ENCODE results near the gene SNX8.

DNA sequence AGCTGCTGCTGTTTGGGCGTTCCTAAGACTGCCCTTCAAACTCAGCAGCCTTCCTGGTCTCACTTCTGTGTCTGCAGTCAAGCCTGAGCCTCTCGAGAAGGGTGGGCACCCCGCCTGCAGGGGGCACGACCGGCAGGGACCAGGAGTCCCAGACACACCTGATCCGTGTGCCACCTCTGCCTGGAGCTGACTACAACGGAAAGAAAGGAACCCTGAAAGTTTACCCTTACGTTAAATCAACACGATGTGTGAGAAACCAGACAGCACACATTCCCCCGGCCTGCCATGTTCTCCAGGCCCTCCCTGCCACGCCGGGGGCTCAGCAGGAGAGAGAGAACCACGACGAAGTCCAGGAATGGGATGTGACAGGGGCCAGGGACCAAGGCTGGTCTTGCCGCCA lies 86.5 kb downstream of the SNX8 start:
- TF ChIP-seq, protein P1, sequence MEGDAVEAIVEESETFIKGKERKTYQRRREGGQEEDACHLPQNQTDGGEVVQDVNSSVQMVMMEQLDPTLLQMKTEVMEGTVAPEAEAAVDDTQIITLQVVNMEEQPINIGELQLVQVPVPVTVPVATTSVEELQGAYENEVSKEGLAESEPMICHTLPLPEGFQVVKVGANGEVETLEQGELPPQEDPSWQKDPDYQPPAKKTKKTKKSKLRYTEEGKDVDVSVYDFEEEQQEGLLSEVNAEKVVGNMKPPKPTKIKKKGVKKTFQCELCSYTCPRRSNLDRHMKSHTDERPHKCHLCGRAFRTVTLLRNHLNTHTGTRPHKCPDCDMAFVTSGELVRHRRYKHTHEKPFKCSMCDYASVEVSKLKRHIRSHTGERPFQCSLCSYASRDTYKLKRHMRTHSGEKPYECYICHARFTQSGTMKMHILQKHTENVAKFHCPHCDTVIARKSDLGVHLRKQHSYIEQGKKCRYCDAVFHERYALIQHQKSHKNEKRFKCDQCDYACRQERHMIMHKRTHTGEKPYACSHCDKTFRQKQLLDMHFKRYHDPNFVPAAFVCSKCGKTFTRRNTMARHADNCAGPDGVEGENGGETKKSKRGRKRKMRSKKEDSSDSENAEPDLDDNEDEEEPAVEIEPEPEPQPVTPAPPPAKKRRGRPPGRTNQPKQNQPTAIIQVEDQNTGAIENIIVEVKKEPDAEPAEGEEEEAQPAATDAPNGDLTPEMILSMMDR (conservative IDR thresholded peaks at IDR 0.05; ENCODE audit: low read length): no peak
- TF ChIP-seq EZH2phosphoT487 (IDR thresholded peaks at IDR 0.05; ENCODE audit: borderline replicate concordance, low read depth, low read length): no peak

Data from OCI-LY7 (cell line).